H9 (cell line): ENCODE data around the gene NEK11. TPM values are rescaled to one million over a fixed set of nuclear protein-coding genes. Genes with fewer than 3 reads are reported as not detected.

Experiments
- DNase-seq: peaks from one replicate; pipeline ENCODE4 v3.0.0-alpha.2; 2017
- H2AFZ ChIP-seq: one replicate; pipeline ENCODE4 v1.6.1; 2013; ENCODE audit warnings: mild to moderate bottlenecking, low read length, control low read depth, moderate library complexity
- H2AK5ac ChIP-seq: 2 replicates; pipeline ENCODE4 v1.6.1; 2013; ENCODE audit warnings: low read length, control low read depth, mixed read lengths; ENCODE audit not compliant: insufficient read length
- H2BK120ac ChIP-seq: one replicate; pipeline ENCODE4 v1.6.1; 2013; ENCODE audit warnings: low read depth, mild to moderate bottlenecking, low read length, control low read depth, inconsistent platforms; ENCODE audit not compliant: poor library complexity, severe bottlenecking
- H2BK12ac ChIP-seq: 2 replicates; pipeline ENCODE4 v1.6.1; 2013; ENCODE audit warnings: low read length, control low read depth, mixed read lengths, low read depth; ENCODE audit not compliant: insufficient read length
- H2BK15ac ChIP-seq: 2 replicates; pipeline ENCODE4 v1.6.1; 2013; ENCODE audit warnings: low read depth, low read length, control low read depth
- H2BK20ac ChIP-seq: one replicate; pipeline ENCODE4 v1.6.1; 2013; ENCODE audit warnings: low read depth, mild to moderate bottlenecking, low read length, control low read depth, inconsistent platforms; ENCODE audit not compliant: poor library complexity, severe bottlenecking
- H2BK5ac ChIP-seq: 2 replicates; pipeline ENCODE4 v1.6.1; 2013; ENCODE audit warnings: low read length, control low read depth, mixed read lengths; ENCODE audit not compliant: insufficient read length
- H3K14ac ChIP-seq: 2 replicates; pipeline ENCODE4 v1.6.1; 2013; ENCODE audit warnings: low read length, control low read depth; ENCODE audit not compliant: insufficient read depth
- H3K18ac ChIP-seq: 2 replicates; pipeline ENCODE4 v1.6.1; 2013; ENCODE audit warnings: low read depth, mild to moderate bottlenecking, mixed read lengths, low read length, control low read depth; ENCODE audit not compliant: insufficient read length
- H3K23ac ChIP-seq: 2 replicates; pipeline ENCODE4 v1.6.1; 2013; ENCODE audit warnings: low read length, control low read depth, mixed read lengths, low read depth; ENCODE audit not compliant: insufficient read length
- H3K23me2 ChIP-seq: 2 replicates; pipeline ENCODE4 v1.6.1; 2013; ENCODE audit warnings: low read depth, mild to moderate bottlenecking, mixed read lengths, low read length, control low read depth; ENCODE audit not compliant: insufficient read length, poor library complexity, severe bottlenecking
- H3K27ac ChIP-seq: 2 replicates; pipeline ENCODE4 v1.5.1; 2013; ENCODE audit warnings: low read length, control low read depth, mixed read lengths, low read depth; ENCODE audit not compliant: insufficient read length
- H3K27me3 ChIP-seq: 2 replicates; pipeline ENCODE4 v1.6.1; 2013; ENCODE audit warnings: low read length, control low read depth, inconsistent platforms; ENCODE audit not compliant: insufficient read depth
- H3K4ac ChIP-seq: 2 replicates; pipeline ENCODE4 v1.6.1; 2013; ENCODE audit warnings: low read depth, mild to moderate bottlenecking, control low read depth, inconsistent platforms, low read length, moderate library complexity
- H3K4me1 ChIP-seq: 2 replicates; pipeline ENCODE4 v1.6.1; 2013; ENCODE audit warnings: low read length, control low read depth, inconsistent platforms; ENCODE audit not compliant: insufficient read depth
- H3K4me2 ChIP-seq: 2 replicates; pipeline ENCODE4 v1.6.1; 2013; ENCODE audit warnings: low read length, control low read depth, mixed read lengths; ENCODE audit not compliant: insufficient read length, insufficient read depth
- H3K56ac ChIP-seq: 2 replicates; pipeline ENCODE4 v1.6.1; 2013; ENCODE audit warnings: low read depth, mild to moderate bottlenecking, mixed read lengths, low read length, control low read depth; ENCODE audit not compliant: insufficient read length
- H3K79me1 ChIP-seq: 2 replicates; pipeline ENCODE4 v1.6.1; 2013; ENCODE audit warnings: low read depth, mild to moderate bottlenecking, moderate library complexity, low read length, control low read depth, inconsistent platforms; ENCODE audit not compliant: insufficient read depth, poor library complexity, severe bottlenecking
- H3K79me2 ChIP-seq: 2 replicates; pipeline ENCODE4 v1.6.1; 2013; ENCODE audit warnings: low read length, control low read depth, inconsistent platforms; ENCODE audit not compliant: insufficient read depth
- H3K9ac ChIP-seq: 2 replicates; pipeline ENCODE4 v1.6.1; 2013; ENCODE audit warnings: low read length, control low read depth, mixed read lengths; ENCODE audit not compliant: insufficient read length; ENCODE audit errors: extremely low read depth
- H3K9me3 ChIP-seq: one replicate; pipeline ENCODE4 v1.6.1; 2013; ENCODE audit warnings: low read depth, low read length, inconsistent platforms; ENCODE audit not compliant: control insufficient read depth
- H3T11ph ChIP-seq: one replicate; pipeline ENCODE4 v1.6.1; 2013; ENCODE audit warnings: mild to moderate bottlenecking, low read length, control low read depth, inconsistent platforms
- H4K20me1 ChIP-seq: one replicate; pipeline ENCODE4 v1.6.1; 2013; ENCODE audit not compliant: control insufficient read depth, insufficient read length, insufficient read depth
- H4K5ac ChIP-seq: 2 replicates; pipeline ENCODE4 v1.6.1; 2013; ENCODE audit warnings: low read depth, mild to moderate bottlenecking, mixed read lengths, low read length, control low read depth; ENCODE audit not compliant: insufficient read length
- H4K8ac ChIP-seq: replicated peaks from 2 replicates; pipeline ENCODE4 v1.6.1; 2013; ENCODE audit warnings: low read length, control low read depth, mixed read lengths, low read depth; ENCODE audit not compliant: insufficient read length
- H4K91ac ChIP-seq: 2 replicates; pipeline ENCODE4 v1.6.1; 2013; ENCODE audit warnings: low read depth, mild to moderate bottlenecking, moderate library complexity, mixed read lengths, low read length, control low read depth; ENCODE audit not compliant: insufficient read length
- H3K27ac Mint-ChIP-seq, 3 experiments: 2 replicates in 2 of 3; 3 replicates in 1 of 3; pipeline ENCODE4 v1.8.0; 2020 to 2021; ENCODE audit warnings: mixed read lengths in 3 of 3, mild to moderate bottlenecking in 1 of 3, moderate library complexity in 1 of 3
- H3K27me3 Mint-ChIP-seq: 2 replicates; pipeline ENCODE4 v1.8.0; 2021; ENCODE audit warnings: low read depth, mild to moderate bottlenecking, moderate library complexity, mixed read lengths
- H3K36me3 Mint-ChIP-seq, 3 experiments: 2 replicates in 2 of 3; 3 replicates in 1 of 3; pipeline ENCODE4 v1.8.0; 2020 to 2021; ENCODE audit warnings: low read depth in 3 of 3, mixed read lengths in 3 of 3; ENCODE audit not compliant: insufficient read depth in 1 of 3
- H3K4me1 Mint-ChIP-seq, 2 experiments: 2 replicates each; pipeline ENCODE4 v1.8.0; 2020; ENCODE audit warnings: mixed read lengths in 2 of 2
- H3K4me3 Mint-ChIP-seq, 2 experiments: 2 replicates in 1 of 2; 3 replicates in 1 of 2; pipeline ENCODE4 v1.8.0; 2020 to 2021; ENCODE audit warnings: mild to moderate bottlenecking in 2 of 2, mixed read lengths in 2 of 2, moderate library complexity in 1 of 2
- H3K9me3 Mint-ChIP-seq, 2 experiments: 2 replicates in 1 of 2; 3 replicates in 1 of 2; pipeline ENCODE4 v1.8.0; 2020; ENCODE audit warnings: mild to moderate bottlenecking in 2 of 2, mixed read lengths in 2 of 2, moderate library complexity in 1 of 2
- WGBS: extraction: QIAGEN DNeasy Blood & Tissue Kit; methylation state at CpG from one replicate; pipeline ENCODE4 v1.1.7; 2013; ENCODE audit warnings: missing lambda C conversion rate, low lambda C conversion rate, mixed read lengths; ENCODE audit not compliant: insufficient read length; ENCODE audit errors: extremely low coverage; 5-methylcytosine and 5-hydroxymethylcytosine counted together
- total RNA-seq: library from RNA; stranded (reverse); gene quantifications from 2 replicates; pipeline ENCODE4 v1.2.1, GENCODE V29; 2021
- TF ChIP-seq, protein P1 (sequence below): fragments of 200-600 bp; sonication (generic); conservative IDR thresholded peaks from 3 replicates; pipeline ENCODE4 v1.8.0; 2021; ENCODE audit warnings: antibody characterized with exemption, mild to moderate bottlenecking

The NEK11 gene
- total RNA-seq, 1 experiment from 2014 or later, result 2.5 TPM

DNA sequence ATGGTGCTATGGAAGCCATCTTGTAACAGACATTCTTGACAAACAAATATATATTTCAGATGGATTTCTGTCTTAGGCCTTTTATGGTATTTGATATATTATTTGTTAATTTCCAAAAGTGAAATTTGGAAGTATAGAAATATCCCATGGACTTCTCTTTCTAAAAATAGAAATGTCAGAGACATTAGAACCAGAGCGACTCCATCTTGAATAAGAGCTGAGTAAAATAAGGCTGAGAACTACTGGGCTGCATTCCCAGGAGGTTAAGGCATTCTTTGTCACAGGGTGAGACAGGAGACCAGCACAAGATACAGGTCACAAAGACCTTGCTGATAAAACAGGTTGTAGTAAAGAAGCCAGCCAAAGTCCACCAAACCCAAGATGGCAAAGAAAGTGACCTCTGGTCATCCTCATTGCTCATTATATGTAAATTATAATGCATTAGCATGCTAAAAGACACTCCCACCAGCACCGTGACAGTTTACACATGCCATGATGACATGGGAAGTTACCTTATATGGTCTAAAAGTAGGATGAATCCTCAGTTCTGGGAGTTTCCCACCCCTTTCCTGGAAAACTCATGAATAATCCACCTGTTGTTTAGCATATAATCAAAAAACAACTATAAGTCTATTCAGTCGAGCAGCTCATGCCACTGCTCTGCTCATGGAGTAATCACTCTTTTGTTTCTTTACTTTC lies 146.0 kb downstream of the NEK11 start:
- no peaks in the 10 kb centered on the region for H3K4me1 ChIP-seq
- no peak overlapping the region for H2AFZ ChIP-seq
- no peak overlapping the region for H2BK120ac ChIP-seq
- Mint-ChIP-seq H3K4me1 (no peaks in the 10 kb centered on the region), H3K27me3 (no peaks in the 10 kb centered on the region), H3K4me3 (no peak overlapping the region), H3K36me3 (no peaks in the 10 kb centered on the region), H3K27ac (no peak overlapping the region), H3K9me3 (no peaks in the 10 kb centered on the region; a peak in 1 of 5 replicates)
- no peak overlapping the region for H2BK5ac ChIP-seq
- no peak overlapping the region for H2BK20ac ChIP-seq
- no peak overlapping the region for H3K14ac ChIP-seq
- H4K5ac ChIP-seq, result no peak overlapping the region
- no peaks in the 10 kb centered on the region for H3K27me3 ChIP-seq
- no peaks in the 10 kb centered on the region for H3K9me3 ChIP-seq
- H4K8ac ChIP-seq, result no peak overlapping the region
- H2BK12ac ChIP-seq, result no peak overlapping the region
- TF ChIP-seq, protein P1, sequence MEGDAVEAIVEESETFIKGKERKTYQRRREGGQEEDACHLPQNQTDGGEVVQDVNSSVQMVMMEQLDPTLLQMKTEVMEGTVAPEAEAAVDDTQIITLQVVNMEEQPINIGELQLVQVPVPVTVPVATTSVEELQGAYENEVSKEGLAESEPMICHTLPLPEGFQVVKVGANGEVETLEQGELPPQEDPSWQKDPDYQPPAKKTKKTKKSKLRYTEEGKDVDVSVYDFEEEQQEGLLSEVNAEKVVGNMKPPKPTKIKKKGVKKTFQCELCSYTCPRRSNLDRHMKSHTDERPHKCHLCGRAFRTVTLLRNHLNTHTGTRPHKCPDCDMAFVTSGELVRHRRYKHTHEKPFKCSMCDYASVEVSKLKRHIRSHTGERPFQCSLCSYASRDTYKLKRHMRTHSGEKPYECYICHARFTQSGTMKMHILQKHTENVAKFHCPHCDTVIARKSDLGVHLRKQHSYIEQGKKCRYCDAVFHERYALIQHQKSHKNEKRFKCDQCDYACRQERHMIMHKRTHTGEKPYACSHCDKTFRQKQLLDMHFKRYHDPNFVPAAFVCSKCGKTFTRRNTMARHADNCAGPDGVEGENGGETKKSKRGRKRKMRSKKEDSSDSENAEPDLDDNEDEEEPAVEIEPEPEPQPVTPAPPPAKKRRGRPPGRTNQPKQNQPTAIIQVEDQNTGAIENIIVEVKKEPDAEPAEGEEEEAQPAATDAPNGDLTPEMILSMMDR, result no peak
- no peak overlapping the region for H3K56ac ChIP-seq
- no peaks in the 10 kb centered on the region for H3K79me1 ChIP-seq
- H3K4me2 ChIP-seq, result no peak overlapping the region
- no peak overlapping the region for H4K91ac ChIP-seq
- no peak overlapping the region for H2AK5ac ChIP-seq
- no peak for DNase-seq
- H3K9ac ChIP-seq, result no peak overlapping the region
- H3K23me2 ChIP-seq, result no peaks in the 10 kb centered on the region
- no peak overlapping the region for H3T11ph ChIP-seq
- H3K23ac ChIP-seq, result no peak overlapping the region
- H3K27ac ChIP-seq, result no peak overlapping the region
- no peaks in the 10 kb centered on the region for H3K79me2 ChIP-seq
- WGBS, result no CpG with 5 or more reads among the region's 3 CpGs
- H2BK15ac ChIP-seq, result no peak overlapping the region
- no peak overlapping the region for H3K18ac ChIP-seq
- no peaks in the 10 kb centered on the region for H4K20me1 ChIP-seq
- no peak overlapping the region for H3K4ac ChIP-seq
